Measurements from ENCODE around the gene CYP2W1.

- no peak for TF ChIP-seq GATA2 (IDR thresholded peaks at IDR 0.05; ENCODE audit: insufficient read depth, insufficient read length, low read depth, low read length)
- no peak for TF ChIP-seq MAX (IDR thresholded peaks at IDR 0.05; ENCODE audit: insufficient read depth, insufficient read length)
- no peak for TF ChIP-seq CTCF (IDR thresholded peaks at IDR 0.05; ENCODE audit: extremely low read depth in 1 of 2, insufficient read depth in 1 of 2, low read depth in 1 of 2, low read length in 2 of 2)
- TF ChIP-seq MYC (IDR thresholded peaks at IDR 0.05; ENCODE audit: low read depth, low read length): no peak
- TF ChIP-seq EZH2 (IDR thresholded peaks at IDR 0.05; ENCODE audit: borderline replicate concordance, low read depth, low read length, severe bottlenecking): no peak
- no peak for TF ChIP-seq POLR2AphosphoS5 (IDR thresholded peaks at IDR 0.05; ENCODE audit: insufficient read depth, low read depth, low read length)
- TF ChIP-seq POLR2A (IDR thresholded peaks at IDR 0.05; ENCODE audit: low read depth, low read length): no peak
Measured at GRCh38 chr7:988963-989529, 6.1 kb downstream of the CYP2W1 start.

Data from endothelial cell of umbilical vein (primary cell).